Ishikawa (cell line): ENCODE results near the gene SLIT2.

Source experiments
- CEBPB ChIP-seq: IDR thresholded peaks from 2 replicates; pipeline ENCODE4 v1.6.1; 2012
- CREB1 ChIP-seq: IDR thresholded peaks from 2 replicates; pipeline ENCODE4 v1.6.1; 2012; ENCODE audit warnings: low read depth
- EGR1 ChIP-seq: IDR thresholded peaks from 2 replicates; pipeline ENCODE4 v1.6.1; 2012
- EP300 ChIP-seq: IDR thresholded peaks from 2 replicates; pipeline ENCODE4 v1.6.1; 2012; ENCODE audit warnings: borderline replicate concordance
- FOXM1 ChIP-seq: IDR thresholded peaks from 2 replicates; pipeline ENCODE4 v1.6.1; 2012; ENCODE audit warnings: low read depth, borderline replicate concordance
- MAX ChIP-seq: IDR thresholded peaks from 2 replicates; pipeline ENCODE4 v1.6.1; 2012
- NFIC ChIP-seq: IDR thresholded peaks from 2 replicates; pipeline ENCODE4 v1.6.1; 2012
- RAD21 ChIP-seq: IDR thresholded peaks from 2 replicates; pipeline ENCODE4 v1.6.1; 2012; ENCODE audit warnings: low read depth
- TAF1 ChIP-seq: IDR thresholded peaks from 2 replicates; pipeline ENCODE4 v1.6.1; 2012; ENCODE audit warnings: low read depth, mild to moderate bottlenecking
- TCF12 ChIP-seq: IDR thresholded peaks from 2 replicates; pipeline ENCODE4 v1.6.1; 2012; ENCODE audit warnings: low read depth
- TEAD4 ChIP-seq: IDR thresholded peaks from 2 replicates; pipeline ENCODE4 v1.6.1; 2012
- USF1 ChIP-seq: IDR thresholded peaks from 2 replicates; pipeline ENCODE4 v1.6.1; 2012
- YY1 ChIP-seq: IDR thresholded peaks from 2 replicates; pipeline ENCODE4 v1.6.1; 2012; ENCODE audit warnings: low read depth
- ZBTB7A ChIP-seq: IDR thresholded peaks from 2 replicates; pipeline ENCODE4 v1.6.1; 2012; ENCODE audit warnings: low read depth
- TF ChIP-seq, protein P1 (sequence below): IDR thresholded peaks from 2 replicates; pipeline ENCODE4 v1.6.1; 2012; ENCODE audit warnings: low read depth, mild to moderate bottlenecking

SLIT2 gene

GRCh38 chr4:20256381-20256881 is 4.7 kb downstream of the SLIT2 start:
- no peak for TF ChIP-seq NFIC
- TF ChIP-seq, protein P1, sequence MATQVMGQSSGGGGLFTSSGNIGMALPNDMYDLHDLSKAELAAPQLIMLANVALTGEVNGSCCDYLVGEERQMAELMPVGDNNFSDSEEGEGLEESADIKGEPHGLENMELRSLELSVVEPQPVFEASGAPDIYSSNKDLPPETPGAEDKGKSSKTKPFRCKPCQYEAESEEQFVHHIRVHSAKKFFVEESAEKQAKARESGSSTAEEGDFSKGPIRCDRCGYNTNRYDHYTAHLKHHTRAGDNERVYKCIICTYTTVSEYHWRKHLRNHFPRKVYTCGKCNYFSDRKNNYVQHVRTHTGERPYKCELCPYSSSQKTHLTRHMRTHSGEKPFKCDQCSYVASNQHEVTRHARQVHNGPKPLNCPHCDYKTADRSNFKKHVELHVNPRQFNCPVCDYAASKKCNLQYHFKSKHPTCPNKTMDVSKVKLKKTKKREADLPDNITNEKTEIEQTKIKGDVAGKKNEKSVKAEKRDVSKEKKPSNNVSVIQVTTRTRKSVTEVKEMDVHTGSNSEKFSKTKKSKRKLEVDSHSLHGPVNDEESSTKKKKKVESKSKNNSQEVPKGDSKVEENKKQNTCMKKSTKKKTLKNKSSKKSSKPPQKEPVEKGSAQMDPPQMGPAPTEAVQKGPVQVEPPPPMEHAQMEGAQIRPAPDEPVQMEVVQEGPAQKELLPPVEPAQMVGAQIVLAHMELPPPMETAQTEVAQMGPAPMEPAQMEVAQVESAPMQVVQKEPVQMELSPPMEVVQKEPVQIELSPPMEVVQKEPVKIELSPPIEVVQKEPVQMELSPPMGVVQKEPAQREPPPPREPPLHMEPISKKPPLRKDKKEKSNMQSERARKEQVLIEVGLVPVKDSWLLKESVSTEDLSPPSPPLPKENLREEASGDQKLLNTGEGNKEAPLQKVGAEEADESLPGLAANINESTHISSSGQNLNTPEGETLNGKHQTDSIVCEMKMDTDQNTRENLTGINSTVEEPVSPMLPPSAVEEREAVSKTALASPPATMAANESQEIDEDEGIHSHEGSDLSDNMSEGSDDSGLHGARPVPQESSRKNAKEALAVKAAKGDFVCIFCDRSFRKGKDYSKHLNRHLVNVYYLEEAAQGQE, result no peak
- TF ChIP-seq EP300, result no peak
- no peak for TF ChIP-seq ZBTB7A
- no peak for TF ChIP-seq MAX
- TF ChIP-seq CREB1, result no peak
- no peak for TF ChIP-seq TEAD4
- TF ChIP-seq TCF12, result no peak
- no peak for TF ChIP-seq EGR1
- TF ChIP-seq RAD21, result no peak
- no peak for TF ChIP-seq TAF1
- no peak for TF ChIP-seq USF1
- TF ChIP-seq FOXM1, result no peak
- TF ChIP-seq CEBPB, result no peak

- TF ChIP-seq NFIC (no peak), TEAD4 (no peak), EGR1 (no peak), CEBPB (no peak), FOXM1 (no peak), YY1 (no peak), USF1 (no peak), TCF12 (no peak), TAF1 (no peak), ZBTB7A (no peak), EP300 (no peak), CREB1 (no peak), RAD21 (no peak), MAX (no peak)
- TF ChIP-seq, protein P1, result no peak
Observed at GRCh38 chr4:20259707-20260106, 8.0 kb downstream of the SLIT2 start.

GRCh38 chr4:20260821-20261220 is 9.1 kb downstream of the SLIT2 start:
- no peak for TF ChIP-seq CEBPB
- TF ChIP-seq FOXM1, result no peak
- no peak for TF ChIP-seq EGR1

DNA sequence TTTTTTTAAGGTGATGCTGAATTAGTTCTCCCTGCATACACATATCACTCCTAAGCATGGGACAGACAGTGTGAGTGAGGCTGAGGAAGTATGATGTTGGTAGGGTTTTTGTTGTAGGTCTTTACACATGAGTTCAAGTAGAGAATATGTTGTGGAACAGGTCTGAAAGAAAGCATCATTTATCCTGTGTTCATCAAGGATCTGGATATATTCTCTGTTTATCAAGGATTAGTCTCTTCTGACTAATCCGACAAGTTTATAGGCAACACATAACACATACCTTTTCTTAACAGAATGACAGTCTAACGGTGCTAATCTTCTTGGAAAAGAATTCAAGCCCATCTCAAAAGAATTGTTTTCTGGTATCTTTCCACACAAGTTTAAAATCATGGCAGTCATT is 10.5 kb downstream of the SLIT2 start:
- TF ChIP-seq EP300, result no peak
- no peak for TF ChIP-seq CEBPB
- no peak for TF ChIP-seq RAD21
- TF ChIP-seq ZBTB7A, result no peak
- TF ChIP-seq EGR1, result no peak
- TF ChIP-seq CREB1, result no peak
- no peak for TF ChIP-seq TCF12
- TF ChIP-seq TAF1, result no peak
- TF ChIP-seq TEAD4, result no peak
- TF ChIP-seq, protein P1, result no peak
- TF ChIP-seq YY1, result no peak
- no peak for TF ChIP-seq MAX
- no peak for TF ChIP-seq USF1
- TF ChIP-seq FOXM1, result no peak
- TF ChIP-seq NFIC, result no peak
